ENCODE results near the gene RNF121.
A peak's percentile ranks its signal among the peaks of the same experiment; 100 is the strongest.

Gene RNF121

GRCh38 chr11:72036687-72037086, 107.8 kb downstream of the RNF121 start:
- Histone ChIP-seq H3K27ac (ENCODE audit: insufficient read depth in 1 of 2, low read depth in 1 of 2, low read length in 2 of 2, poor library complexity in 1 of 2, severe bottlenecking in 2 of 2) (peak overlapping the region in 1 of 2 experiments; percentile 36), H3K9me3 (ENCODE audit: control extremely low read depth in 1 of 5, control insufficient read depth in 4 of 5, insufficient read depth in 2 of 5, low read depth in 1 of 5, low read length in 4 of 5) (no peaks in the 10 kb centered on the region), H3K4me1 (ENCODE audit: control extremely low read depth in 1 of 4, control insufficient read depth in 4 of 4, insufficient read depth in 4 of 4, low read length in 3 of 4) (peaks cover 12 to 48% (median 34%) of the 10 kb centered on the region in 4 experiments), H3K36me3 (ENCODE audit: control insufficient read depth in 4 of 4, insufficient read depth in 4 of 4, low read length in 3 of 4) (peaks cover 7 to 33% (median 16%) of the 10 kb centered on the region in 4 experiments), H3K4me3 (ENCODE audit: control insufficient read depth in 1 of 7, extremely low read depth in 1 of 7, insufficient read depth in 4 of 7, low read depth in 2 of 7, low read length in 6 of 7) (peak overlapping the region in 1 of 7 experiments; percentile 22), H3K27me3 (replicated peaks in 2 of 5; ENCODE audit: control insufficient read depth in 4 of 5, insufficient read depth in 5 of 5, low read length in 4 of 5) (no peaks in the 10 kb centered on the region)
- POLR2A ChIA-PET: no interaction called here
- DNase-seq: peak in 2 of 3 donors; percentile 14 to 20
- CTCF ChIA-PET: interaction anchor here (2.1 to 24.5 kb wide), 4 partner anchors 8 to 59 kb away, joined by 7 to 394 read pairs (median 48); no protein-coding TSS in a partner anchor
- 71% methylated on average over 3 of the region's 3 CpGs for WGBS (ENCODE audit: insufficient coverage)

DNA sequence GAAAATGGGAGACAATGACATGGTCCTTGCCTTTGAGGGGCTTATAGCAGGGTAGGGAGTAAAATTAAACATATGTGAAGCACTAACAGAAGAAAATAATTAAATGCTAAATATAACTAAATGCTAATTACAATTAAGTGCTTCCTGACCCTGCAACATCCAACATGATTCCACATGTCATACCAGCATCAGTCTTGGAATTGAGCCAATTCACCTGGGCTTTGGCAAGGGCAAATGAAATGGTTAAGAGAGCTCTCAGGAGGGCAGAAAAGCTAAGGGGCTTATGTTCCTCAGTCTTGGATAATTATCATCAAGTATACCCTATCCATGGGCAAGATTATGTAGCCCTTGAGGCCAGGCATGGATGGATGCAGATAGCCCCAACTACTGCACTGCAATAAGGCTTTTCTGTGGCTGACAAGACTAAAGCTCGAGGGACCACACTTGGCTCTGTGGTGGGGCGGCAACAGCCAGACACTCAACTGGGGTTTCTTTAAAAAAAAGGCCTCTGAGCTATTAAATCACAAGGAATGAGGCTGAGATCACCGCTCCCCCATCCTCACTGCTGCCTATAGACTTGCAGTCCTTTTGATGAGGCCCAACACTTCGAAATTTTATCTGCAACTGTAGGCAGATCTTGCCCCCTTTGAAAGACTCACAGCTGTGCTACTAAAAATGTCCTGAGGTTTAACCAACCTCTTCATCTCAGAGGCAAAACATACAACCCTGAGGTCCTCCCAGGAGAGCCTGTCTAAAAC, 108.9 kb downstream of the RNF121 start:
- peak overlapping the region in 2 of 7 experiments; percentile 77 to 88 for H3K4me3 ChIP-seq (ENCODE audit: control insufficient read depth in 1 of 7, extremely low read depth in 1 of 7, insufficient read depth in 4 of 7, low read depth in 2 of 7, low read length in 6 of 7)
- no peak for DNase-seq

GRCh38 chr11:72038491-72038890, 109.6 kb downstream of the RNF121 start:
- no peaks in the 10 kb centered on the region for H3K9me3 ChIP-seq (ENCODE audit: control extremely low read depth in 1 of 5, control insufficient read depth in 4 of 5, insufficient read depth in 2 of 5, low read depth in 1 of 5, low read length in 4 of 5)
- peaks cover 19 to 61% (median 49%) of the 10 kb centered on the region in 4 experiments for H3K4me1 ChIP-seq (ENCODE audit: control extremely low read depth in 1 of 4, control insufficient read depth in 4 of 4, insufficient read depth in 4 of 4, low read length in 3 of 4)
- CTCF ChIA-PET: interaction anchor here (0.9 to 4.8 kb wide), 14 partner anchors 10 to 376 kb away, joined by 3 to 87 read pairs (median 4); no protein-coding TSS in a partner anchor
- H3K4me3 ChIP-seq (ENCODE audit: control insufficient read depth in 1 of 7, extremely low read depth in 1 of 7, insufficient read depth in 4 of 7, low read depth in 2 of 7, low read length in 6 of 7): peak overlapping the region in 5 of 7 experiments; percentile 67 to 93 (median 80)
- H3K36me3 ChIP-seq (ENCODE audit: control insufficient read depth in 4 of 4, insufficient read depth in 4 of 4, low read length in 3 of 4): peaks cover 5 to 25% (median 14%) of the 10 kb centered on the region in 4 experiments
- H3K27ac ChIP-seq (ENCODE audit: insufficient read depth in 1 of 2, low read depth in 1 of 2, low read length in 2 of 2, poor library complexity in 1 of 2, severe bottlenecking in 2 of 2): peak overlapping the region; percentile 57 to 95
- no peak for DNase-seq
- no peaks in the 10 kb centered on the region for H3K27me3 ChIP-seq (replicated peaks in 2 of 5; ENCODE audit: control insufficient read depth in 4 of 5, insufficient read depth in 5 of 5, low read length in 4 of 5)
- WGBS (ENCODE audit: insufficient coverage): no CpG with 5 or more reads among the region's 2 CpGs
- POLR2A ChIA-PET: no interaction called here

More for the DNA sequence above, 108.9 kb downstream of the RNF121 start:
- POLR2A ChIA-PET: no interaction called here
- 79% methylated on average over 4 of the region's 4 CpGs for WGBS (ENCODE audit: insufficient coverage)
- CTCF ChIA-PET: interaction anchor here (0.9 to 4.8 kb wide), 7 partner anchors 9 to 57 kb away, joined by 3 to 87 read pairs (median 14); no protein-coding TSS in a partner anchor
- Histone ChIP-seq H3K36me3 (ENCODE audit: control insufficient read depth in 4 of 4, insufficient read depth in 4 of 4, low read length in 3 of 4) (peaks cover 7 to 27% (median 16%) of the 10 kb centered on the region in 4 experiments), H3K27me3 (replicated peaks in 2 of 5; ENCODE audit: control insufficient read depth in 4 of 5, insufficient read depth in 5 of 5, low read length in 4 of 5) (no peaks in the 10 kb centered on the region), H3K9me3 (ENCODE audit: control extremely low read depth in 1 of 5, control insufficient read depth in 4 of 5, insufficient read depth in 2 of 5, low read depth in 1 of 5, low read length in 4 of 5) (no peaks in the 10 kb centered on the region), H3K4me1 (ENCODE audit: control extremely low read depth in 1 of 4, control insufficient read depth in 4 of 4, insufficient read depth in 4 of 4, low read length in 3 of 4) (peaks cover 19 to 58% (median 44%) of the 10 kb centered on the region in 4 experiments), H3K27ac (ENCODE audit: insufficient read depth in 1 of 2, low read depth in 1 of 2, low read length in 2 of 2, poor library complexity in 1 of 2, severe bottlenecking in 2 of 2) (peak overlapping the region; percentile 19 to 95)

DNA sequence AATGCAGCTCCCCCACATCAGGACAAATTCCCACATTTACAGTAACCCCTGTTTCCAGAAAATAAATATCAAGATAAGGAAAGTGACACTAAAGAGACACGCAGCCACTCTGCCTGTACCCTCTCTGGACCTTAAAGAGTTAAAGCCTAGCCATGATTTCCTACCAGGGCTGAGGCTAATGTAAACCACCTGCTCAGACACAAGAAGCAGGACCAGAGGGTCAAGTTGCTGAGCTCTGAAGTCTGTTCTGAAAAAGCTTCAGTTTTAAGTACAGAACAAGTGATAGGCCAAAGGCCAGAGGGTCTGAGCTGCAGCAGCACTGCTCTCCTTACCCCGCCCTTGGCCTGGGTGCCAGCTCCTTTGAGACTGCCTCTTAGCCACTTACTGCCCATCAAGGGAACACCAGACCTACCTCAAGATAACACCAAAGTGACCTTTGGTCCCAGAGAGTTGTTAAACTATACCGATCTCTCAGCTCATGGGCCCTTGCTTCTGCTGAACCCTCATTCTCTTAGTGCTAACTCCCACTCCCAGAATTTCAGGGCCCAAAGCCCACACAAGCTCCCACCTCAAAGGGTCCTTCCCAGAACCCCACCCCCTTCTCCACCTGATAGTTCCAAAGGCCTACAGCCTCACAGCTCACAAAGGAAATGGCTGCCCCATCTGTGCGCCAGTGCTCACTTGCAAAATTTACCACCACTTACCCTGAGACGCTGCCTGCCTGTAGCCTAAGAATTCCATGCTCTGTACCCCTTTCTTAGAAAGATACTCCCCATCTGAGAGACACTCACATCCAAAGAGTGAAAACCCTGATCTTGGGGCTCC, 110.4 kb downstream of the RNF121 start:
- no peak for DNase-seq
- 38% methylated on average over 5 of the region's 5 CpGs for WGBS (ENCODE audit: insufficient coverage)
- ChIA-PET CTCF (interaction anchor here (0.6 to 4.8 kb wide), 21 partner anchors 11 to 392 kb away, joined by 3 to 87 read pairs (median 4); partner anchors contain the start of gene ANAPC15), POLR2A (interaction anchor here (1.5 to 1.7 kb wide), 2 partner anchors 12 to 36 kb away, joined by 3 to 5 read pairs; no protein-coding TSS in a partner anchor)
- peaks cover 19 to 63% (median 50%) of the 10 kb centered on the region in 4 experiments for H3K4me1 ChIP-seq (ENCODE audit: control extremely low read depth in 1 of 4, control insufficient read depth in 4 of 4, insufficient read depth in 4 of 4, low read length in 3 of 4)
- H3K4me3 ChIP-seq (ENCODE audit: control insufficient read depth in 1 of 7, extremely low read depth in 1 of 7, insufficient read depth in 4 of 7, low read depth in 2 of 7, low read length in 6 of 7): peak overlapping the region in 6 of 7 experiments; percentile 67 to 93 (median 84)
- H3K27ac ChIP-seq (ENCODE audit: insufficient read depth in 1 of 2, low read depth in 1 of 2, low read length in 2 of 2, poor library complexity in 1 of 2, severe bottlenecking in 2 of 2): peak overlapping the region; percentile 57 to 95
- H3K36me3 ChIP-seq (ENCODE audit: control insufficient read depth in 4 of 4, insufficient read depth in 4 of 4, low read length in 3 of 4): peaks cover 0 to 20% (median 8%) of the 10 kb centered on the region in 4 experiments
- no peaks in the 10 kb centered on the region for H3K27me3 ChIP-seq (replicated peaks in 2 of 5; ENCODE audit: control insufficient read depth in 4 of 5, insufficient read depth in 5 of 5, low read length in 4 of 5)
- H3K9me3 ChIP-seq (ENCODE audit: control extremely low read depth in 1 of 5, control insufficient read depth in 4 of 5, insufficient read depth in 2 of 5, low read depth in 1 of 5, low read length in 4 of 5): no peaks in the 10 kb centered on the region

GRCh38 chr11:72039856-72040401, 111.1 kb downstream of the RNF121 start:
- WGBS (ENCODE audit: insufficient coverage): 10% methylated on average over 6 of the region's 6 CpGs
- peak overlapping the region; percentile 91 to 95 for H3K27ac ChIP-seq (ENCODE audit: insufficient read depth in 1 of 2, low read depth in 1 of 2, low read length in 2 of 2, poor library complexity in 1 of 2, severe bottlenecking in 2 of 2)
- peaks cover 0 to 16% (median 4%) of the 10 kb centered on the region in 4 experiments for H3K36me3 ChIP-seq (ENCODE audit: control insufficient read depth in 4 of 4, insufficient read depth in 4 of 4, low read length in 3 of 4)
- ChIA-PET POLR2A (interaction anchor here (0.6 to 1.8 kb wide), 9 partner anchors 8 to 391 kb away, joined by 3 to 10 read pairs (median 6); no protein-coding TSS in a partner anchor), CTCF (interaction anchor here (0.6 to 4.8 kb wide), 20 partner anchors 9 to 391 kb away, joined by 3 to 87 read pairs (median 4); partner anchors contain the start of gene ANAPC15)
- no peak for DNase-seq
- peaks cover 19 to 65% (median 50%) of the 10 kb centered on the region in 4 experiments for H3K4me1 ChIP-seq (ENCODE audit: control extremely low read depth in 1 of 4, control insufficient read depth in 4 of 4, insufficient read depth in 4 of 4, low read length in 3 of 4)
- H3K9me3 ChIP-seq (ENCODE audit: control extremely low read depth in 1 of 5, control insufficient read depth in 4 of 5, insufficient read depth in 2 of 5, low read depth in 1 of 5, low read length in 4 of 5): no peaks in the 10 kb centered on the region
- H3K27me3 ChIP-seq (replicated peaks in 2 of 5; ENCODE audit: control insufficient read depth in 4 of 5, insufficient read depth in 5 of 5, low read length in 4 of 5): no peaks in the 10 kb centered on the region
- peak overlapping the region; percentile 67 to 93 (median 82) for H3K4me3 ChIP-seq (ENCODE audit: control insufficient read depth in 1 of 7, extremely low read depth in 1 of 7, insufficient read depth in 4 of 7, low read depth in 2 of 7, low read length in 6 of 7)

Data from common myeloid progenitor, CD34-positive (primary cell).